Activated T-cell treated with anti-CD3 and anti-CD28 coated beads for 24 hours (primary cell): ENCODE measurements around the gene ACTR1A.
"Not testable (repeated sequence)": the region's sequence is repeated elsewhere in the genome, so short reads cannot be mapped to it uniquely, and the experiment has no call there.

Experiments used
- DNase-seq: peaks from one replicate; pipeline ENCODE4 v3.0.0-alpha.2; 2020; ENCODE audit warnings: low read depth

ACTR1A gene

GRCh38 chr10:102514487-102515311, 12.2 kb upstream of the ACTR1A start:
- no peak for DNase-seq

- no peak for DNase-seq
Observed at GRCh38 chr10:102511583-102512274, 9.2 kb upstream of the ACTR1A start.

- DNase-seq = no peak
Observed at GRCh38 chr10:102509387-102509786, 6.9 kb upstream of the ACTR1A start.

- DNase-seq = no peak
Observed at GRCh38 chr10:102508506-102508905, 6.0 kb upstream of the ACTR1A start.

- DNase-seq = no peak
Observed at GRCh38 chr10:102507521-102507920, 5.0 kb upstream of the ACTR1A start.

- no peak for DNase-seq
Observed at GRCh38 chr10:102505462-102506115, 3.1 kb upstream of the ACTR1A start.

- no peak for DNase-seq
Observed at GRCh38 chr10:102504976-102505300, 2.4 kb upstream of the ACTR1A start.

GRCh38 chr10:102504179-102504975, 1.9 kb upstream of the ACTR1A start:
- peak; percentile 6 for DNase-seq

- peak; percentile 98 for DNase-seq
Observed at GRCh38 chr10:102503264-102504178, 1.0 kb upstream of the ACTR1A start, which contains the start of gene SUFU. Gene SUFU (plus strand): TSS chr10:102503972. CDS start chr10:102504153, 181 bp downstream.

- peak; percentile 99 for DNase-seq
Observed at GRCh38 chr10:102502029-102502336, 529 bp downstream of the ACTR1A start.

- no peak for DNase-seq
Observed at GRCh38 chr10:102501201-102502028, 1.1 kb downstream of the ACTR1A start.

GRCh38 chr10:102500686-102501085, 1.8 kb downstream of the ACTR1A start:
- not testable (repeated sequence) for DNase-seq

GRCh38 chr10:102499356-102499755, 3.2 kb downstream of the ACTR1A start:
- DNase-seq = no peak

- no peak for DNase-seq
Observed at GRCh38 chr10:102497545-102497944, 5.0 kb downstream of the ACTR1A start.

GRCh38 chr10:102493771-102494170, 8.7 kb downstream of the ACTR1A start:
- DNase-seq = no peak

- no peak for DNase-seq
Observed at GRCh38 chr10:102492983-102493382, 9.5 kb downstream of the ACTR1A start.

- DNase-seq = no peak
Observed at GRCh38 chr10:102492344-102492939, 10.1 kb downstream of the ACTR1A start.

- DNase-seq = no peak
Observed at GRCh38 chr10:102491136-102491535, 11.4 kb downstream of the ACTR1A start.

- DNase-seq = no peak
Observed at GRCh38 chr10:102485093-102485784, 17.3 kb downstream of the ACTR1A start.
